Stimulated activated CD8-positive, alpha-beta memory T cell treated with anti-CD3 and anti-CD28 coated beads, Interleukin-7, amount 100 ng/mL, for 24 hours (primary cell): Measurements from ENCODE around the gene SCN8A.
A peak's percentile ranks its signal among the peaks of the same experiment; 100 is the strongest.

Experiments
- DNase-seq: peaks from one replicate; pipeline ENCODE4 v3.0.0-alpha.2; 2020; ENCODE audit warnings: low read depth

Gene SCN8A

DNA sequence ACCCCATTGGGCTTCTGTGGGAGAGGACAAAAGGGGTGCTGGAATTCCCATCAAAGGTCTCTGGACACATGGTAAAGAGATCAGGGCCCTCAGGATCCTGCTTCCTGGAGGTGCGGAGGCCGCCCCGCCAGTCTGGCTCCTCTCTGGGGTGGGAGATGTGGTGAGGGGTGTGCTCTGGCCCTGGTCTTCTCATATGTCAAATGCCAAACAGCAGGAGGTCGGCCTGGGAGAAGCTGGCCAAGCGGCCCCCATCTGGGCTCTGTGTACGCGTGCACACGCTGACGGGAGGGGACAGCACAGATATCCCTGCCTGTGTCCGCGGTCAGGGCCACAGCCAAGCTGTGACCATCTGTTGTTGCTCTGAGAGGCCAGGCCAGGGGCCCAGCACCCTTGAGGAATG is 243.4 kb downstream of the SCN8A start:
- DNase-seq: no peak

DNA sequence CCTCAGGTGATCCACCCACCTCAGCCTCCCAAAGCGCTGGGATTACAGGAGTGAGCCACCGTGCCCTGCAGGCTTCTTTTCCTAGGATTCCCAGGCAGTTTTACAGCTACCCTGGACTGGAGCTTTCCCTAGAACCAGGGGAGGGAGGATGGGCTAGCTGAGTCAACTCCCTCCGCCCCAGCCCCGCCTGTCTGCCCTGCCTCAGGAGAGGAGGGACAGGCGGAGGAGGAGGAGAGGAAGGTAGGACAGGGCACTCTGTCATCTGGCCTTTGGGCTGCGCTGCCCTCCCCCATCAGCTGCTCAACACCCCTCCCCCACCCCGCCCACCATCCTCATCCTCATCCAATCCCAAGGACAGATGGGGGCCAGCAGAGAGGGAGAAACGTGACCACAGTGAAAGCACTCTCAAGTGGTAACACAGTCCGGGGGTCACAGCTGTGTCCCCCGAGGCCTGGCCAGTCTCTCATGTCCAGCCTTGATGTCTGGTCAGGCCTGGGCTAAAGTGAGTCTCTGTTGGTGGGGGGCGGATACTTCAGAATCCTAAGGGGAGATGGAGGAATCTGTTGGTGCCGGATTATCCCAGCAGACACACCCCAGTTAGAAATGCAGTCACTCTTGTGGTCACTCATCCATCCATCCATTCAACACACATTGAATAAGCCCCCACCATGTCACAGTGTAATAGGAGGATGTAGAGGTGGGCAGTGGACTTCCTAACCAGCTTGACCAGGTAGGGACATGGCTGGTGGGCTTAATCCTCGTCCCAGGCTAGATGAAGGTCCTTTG is 245.2 kb downstream of the SCN8A start:
- DNase-seq: no peak

DNA sequence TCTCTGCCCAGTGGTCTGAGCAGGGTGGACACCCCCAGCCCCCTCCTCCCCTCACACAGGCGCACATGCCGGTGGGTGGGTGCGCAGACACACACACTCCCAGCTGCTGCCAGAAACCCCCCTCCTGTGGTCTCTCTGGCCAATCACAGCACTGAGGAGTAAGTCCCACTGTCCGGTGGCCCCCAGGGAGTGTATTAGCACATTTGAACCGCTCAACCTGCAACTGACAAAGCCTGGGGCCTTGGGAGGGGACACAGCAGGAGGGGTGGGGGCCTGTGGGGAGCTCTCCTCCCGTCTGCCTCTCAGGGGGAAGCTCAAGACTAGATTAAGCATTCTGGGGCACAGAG is 245.8 kb downstream of the SCN8A start:
- no peak for DNase-seq

DNA sequence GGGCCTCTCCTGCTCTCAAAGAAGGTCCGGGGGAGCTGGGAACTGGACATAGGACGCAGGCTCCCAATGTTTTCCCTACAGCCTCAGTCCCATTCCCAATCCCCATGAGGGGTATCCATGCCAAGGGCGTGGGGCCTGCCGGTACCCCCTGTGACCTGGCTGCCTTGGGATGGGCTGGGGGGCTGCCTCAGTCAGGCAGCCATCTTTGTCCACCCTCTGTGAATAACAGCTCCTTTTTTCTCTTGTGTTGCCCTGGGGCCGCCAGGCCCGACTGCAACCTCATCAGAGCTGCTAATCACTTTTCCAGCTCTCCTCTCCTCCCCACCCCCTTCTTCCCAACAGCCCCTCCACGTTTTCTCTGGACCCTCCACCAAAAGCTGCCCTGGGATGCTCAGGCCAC is 246.3 kb downstream of the SCN8A start:
- no peak for DNase-seq

DNA sequence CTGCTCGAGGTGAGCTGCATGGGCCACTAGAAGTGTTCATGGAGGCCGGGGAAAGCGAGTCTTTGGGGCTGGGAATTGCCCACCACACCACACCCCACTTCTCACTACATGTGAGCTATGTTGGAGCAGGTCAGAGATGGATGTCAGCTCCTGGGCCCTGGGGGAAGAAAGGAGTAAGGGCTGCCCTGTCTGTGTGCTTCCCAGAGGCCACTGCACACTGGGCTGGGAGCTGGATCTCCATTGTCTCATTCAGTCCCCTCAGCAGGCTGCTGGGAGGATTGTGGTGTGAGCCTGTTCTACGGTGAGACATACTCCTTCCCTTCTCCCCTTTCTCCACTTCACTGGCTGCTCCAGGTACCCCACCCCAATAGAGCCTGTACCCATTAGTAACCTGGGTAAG is 247.0 kb downstream of the SCN8A start:
- no peak for DNase-seq

DNA sequence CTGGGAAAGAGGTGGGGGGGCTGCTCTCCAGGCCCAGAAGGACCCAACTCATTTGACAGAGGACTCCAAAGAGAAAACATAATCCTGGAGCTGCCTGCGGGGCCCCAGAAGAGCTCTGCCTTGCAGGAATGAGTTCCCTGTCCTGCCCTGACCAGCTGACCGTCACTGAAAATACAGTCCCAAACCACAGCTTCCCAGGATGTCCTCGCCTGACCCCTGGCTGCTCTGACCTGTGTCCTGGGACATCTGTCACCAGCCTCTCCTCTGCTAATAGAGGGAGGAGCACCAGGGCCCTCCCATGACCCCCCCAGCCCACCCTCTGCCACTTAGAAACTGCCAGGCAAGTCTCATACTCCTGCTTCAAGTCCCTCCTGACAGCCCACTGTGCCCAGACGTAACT is 247.7 kb downstream of the SCN8A start:
- no peak for DNase-seq

DNA sequence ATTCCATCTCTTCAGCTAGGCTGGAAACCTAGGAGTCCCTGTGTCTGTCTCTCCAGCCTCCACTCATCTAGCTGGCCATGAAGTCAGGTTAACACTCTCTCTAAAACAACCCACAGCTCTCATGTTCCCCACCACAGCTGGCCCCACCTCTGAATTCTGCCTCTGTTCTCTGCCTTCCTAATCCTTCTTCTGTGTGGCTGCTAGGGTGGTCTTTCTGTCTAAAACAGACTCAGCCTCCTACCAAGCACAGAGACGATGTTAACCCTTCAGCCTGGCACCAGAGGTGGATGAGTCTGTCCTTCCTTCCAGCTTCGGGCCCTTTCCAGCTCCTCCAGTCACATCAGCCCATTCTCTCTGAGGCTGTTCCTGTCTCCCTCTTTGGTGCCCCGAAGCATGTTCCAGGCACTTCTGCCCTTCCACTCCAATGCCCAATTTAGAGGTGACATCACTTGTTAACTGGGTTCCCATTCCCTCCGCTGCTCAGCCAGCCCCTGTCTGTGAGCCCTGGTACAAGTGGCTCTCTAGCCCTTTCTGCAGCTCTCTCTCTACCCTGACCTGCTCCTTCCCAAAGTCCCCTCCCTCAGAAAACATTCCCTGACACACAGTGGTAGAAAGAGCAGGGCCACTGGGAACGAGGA is 248.4 kb downstream of the SCN8A start:
- DNase-seq: no peak

DNA sequence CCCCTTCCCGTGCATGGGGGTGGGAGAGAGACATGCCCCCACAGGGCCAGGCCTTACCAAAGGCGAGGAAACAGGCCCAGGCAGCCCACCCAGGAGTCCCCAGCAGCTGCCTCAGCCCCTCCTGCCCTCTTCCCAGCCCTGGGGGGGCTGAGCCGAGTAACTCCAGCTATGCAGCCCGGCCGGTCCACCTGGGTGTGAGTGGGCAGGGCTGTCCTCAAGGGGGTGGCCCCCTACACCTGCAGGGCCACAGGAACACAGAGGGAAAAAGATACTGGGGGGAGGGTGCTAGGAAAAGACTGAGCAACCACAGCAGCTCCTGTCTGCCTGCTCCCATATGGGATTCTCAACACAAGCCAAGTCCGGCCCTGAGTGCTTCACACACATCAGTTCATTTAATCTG is 249.9 kb downstream of the SCN8A start:
- no peak for DNase-seq

DNA sequence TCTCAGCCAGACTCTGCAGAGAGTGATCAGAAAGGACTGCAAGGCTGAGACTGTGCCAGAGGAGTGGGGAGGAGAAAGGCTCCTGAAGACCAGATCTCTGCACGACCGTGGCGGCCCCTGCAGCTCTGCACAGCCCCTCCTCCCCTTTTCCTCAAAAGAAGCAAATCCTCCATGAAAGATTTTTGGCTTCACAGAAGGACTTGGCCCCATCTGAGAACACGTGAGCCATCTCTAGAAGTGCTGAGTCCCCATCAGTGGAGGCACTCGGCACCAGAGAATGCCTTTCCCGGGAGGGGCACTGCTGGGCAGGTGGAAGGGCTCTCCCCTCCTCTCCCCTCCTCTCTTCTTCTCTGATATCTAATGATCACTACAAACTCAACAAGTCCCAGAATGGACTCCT is 250.7 kb downstream of the SCN8A start:
- no peak for DNase-seq

DNA sequence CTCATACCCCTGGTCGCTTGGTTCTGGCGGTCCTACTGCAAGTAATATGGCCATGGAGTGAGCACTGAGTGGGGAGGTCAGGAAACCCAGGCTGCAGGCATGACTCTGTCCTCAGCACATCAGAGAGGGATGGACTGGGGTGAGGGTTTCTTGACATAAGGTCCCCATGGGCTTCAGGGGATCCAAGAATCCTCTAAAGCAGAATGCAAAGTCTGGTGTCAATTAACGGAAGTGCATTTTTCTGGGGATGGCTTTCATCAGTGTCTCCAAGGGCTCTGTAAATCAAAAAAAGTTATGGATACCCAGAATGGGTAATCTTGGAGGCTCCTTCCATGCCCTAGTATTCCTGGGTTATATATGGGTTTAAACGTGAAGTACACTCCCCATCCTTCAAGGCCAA is 253.8 kb downstream of the SCN8A start:
- DNase-seq: no peak

DNA sequence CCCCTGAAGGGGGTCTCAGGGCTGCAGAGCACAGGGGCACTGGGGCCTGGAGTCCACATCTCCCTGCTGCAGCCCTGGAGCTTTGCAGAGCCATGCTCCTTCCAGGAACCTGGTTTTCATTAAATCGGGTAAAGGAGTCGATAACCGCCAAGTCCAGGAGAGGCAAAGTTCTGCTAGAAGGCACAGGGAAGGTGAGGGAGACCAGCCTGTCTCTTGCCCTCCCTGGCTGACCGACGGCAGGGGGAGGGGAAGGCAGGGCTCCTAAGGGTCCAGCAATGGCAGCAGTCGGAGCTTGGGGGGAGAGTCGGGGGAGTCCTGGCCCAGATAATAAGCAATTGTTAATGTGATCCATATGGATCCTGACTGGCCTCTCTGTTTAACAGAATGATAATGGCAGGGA is 254.4 kb downstream of the SCN8A start:
- no peak for DNase-seq

DNA sequence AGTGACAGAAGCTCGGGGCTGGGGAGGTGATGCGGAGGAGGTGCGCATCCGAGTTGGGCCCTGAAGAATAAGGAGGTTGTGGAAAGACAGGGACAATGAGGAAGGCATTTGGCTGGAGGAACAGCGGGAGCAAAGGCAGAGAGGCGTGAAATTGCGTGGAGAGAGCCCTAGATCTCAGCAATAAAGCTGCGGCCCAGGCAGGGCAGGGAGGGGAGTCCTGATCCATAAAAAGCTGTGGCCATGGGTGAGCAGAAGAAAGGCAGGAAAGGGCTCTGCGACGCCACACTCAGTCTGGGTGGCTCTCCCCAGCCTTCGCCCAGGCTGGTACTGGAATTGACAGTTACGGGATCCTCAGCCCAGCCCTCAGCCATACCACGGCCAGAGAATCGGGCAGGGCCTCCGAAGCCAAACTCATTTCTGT is 255.2 kb downstream of the SCN8A start:
- no peak for DNase-seq

DNA sequence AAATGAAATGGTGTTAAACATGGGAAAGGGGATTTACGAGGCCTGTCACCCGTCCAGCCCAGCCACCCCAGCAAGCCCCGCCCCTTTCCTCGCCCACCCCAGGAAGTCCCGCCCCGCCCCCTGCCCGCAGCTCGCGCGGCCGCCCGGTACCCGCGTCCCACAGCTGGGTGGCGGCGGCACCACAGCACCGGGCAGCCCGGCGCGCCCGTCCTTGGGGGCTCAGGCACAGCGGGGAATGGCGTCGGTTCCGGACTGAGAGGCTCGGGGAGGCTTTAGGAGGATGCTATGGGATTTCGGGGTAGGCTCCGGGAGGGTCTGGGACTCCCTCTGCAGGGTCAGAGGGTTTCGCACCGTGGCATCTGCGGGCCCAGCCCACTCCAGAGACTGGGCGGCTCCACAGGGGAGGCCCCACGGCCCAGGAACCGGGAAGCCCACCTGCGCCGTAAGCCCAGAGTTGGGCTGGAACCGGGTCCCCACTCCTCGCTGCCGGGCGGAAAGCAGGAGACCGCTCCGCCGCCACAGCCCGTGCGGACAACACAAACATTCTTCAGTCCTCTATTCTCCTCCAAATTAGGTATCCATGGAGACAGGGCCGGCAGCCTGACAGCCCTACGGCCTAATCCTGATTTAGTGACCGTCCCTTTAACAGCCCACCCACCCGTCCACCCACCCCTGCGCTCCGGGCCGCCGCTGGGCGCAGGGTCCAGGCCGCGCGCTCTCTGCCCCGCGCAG is 256.0 kb downstream of the SCN8A start:
- peak; percentile 24 for DNase-seq

DNA sequence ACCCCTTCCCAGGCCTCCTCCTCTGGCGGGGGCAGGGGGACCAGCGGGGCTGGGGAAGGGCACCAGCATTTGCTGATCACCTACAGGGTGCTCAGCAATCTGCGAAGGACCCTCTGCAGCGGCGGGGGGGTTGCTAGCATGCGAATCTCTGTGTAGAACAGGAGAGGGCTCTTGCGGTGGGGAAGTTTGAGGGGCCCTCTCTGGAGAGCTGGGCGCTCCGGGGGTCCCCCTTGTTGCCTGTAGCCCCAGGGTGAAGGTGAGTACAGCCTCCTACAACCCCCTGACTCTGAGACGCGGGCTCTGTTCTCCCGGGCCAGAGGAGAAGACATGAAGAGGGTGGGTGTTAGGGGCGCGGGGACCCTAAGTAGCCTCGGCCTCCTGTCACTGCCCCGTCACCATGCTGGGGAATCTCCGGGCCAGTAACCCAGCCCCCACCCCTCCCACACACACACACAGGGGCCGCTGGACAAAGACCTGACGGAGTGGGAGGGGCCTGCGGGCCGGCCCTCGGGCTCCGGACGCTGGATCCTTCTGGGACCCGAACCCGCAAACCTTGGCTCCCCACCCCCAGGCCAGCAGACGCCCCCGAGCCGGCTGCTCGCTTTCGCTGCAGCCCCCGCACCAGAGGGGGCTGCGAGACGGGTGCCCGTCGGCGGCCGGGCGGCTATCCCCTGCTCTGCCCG is 256.8 kb downstream of the SCN8A start:
- DNase-seq: no peak

DNA sequence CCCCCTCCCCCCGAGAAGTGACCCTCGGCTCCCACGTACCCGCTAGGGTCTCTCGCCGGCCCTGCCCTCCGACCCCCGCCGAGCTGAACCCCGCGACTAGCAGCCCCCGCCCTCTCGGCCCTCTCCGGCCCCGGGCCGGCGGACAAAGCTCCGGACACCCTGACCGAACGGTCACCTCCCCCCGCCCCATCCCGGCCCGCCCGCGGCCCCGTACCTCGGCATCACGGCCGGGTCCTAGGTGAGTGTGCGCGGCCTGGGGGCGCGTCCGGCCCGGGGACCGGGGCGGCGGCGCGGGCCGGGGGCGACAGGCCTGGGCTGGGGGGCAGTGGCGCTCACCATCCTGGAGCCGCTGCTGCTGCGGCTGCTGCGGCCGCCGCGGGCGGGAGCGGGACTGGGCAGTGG is 257.3 kb downstream of the SCN8A start, which contains the start of gene FIGNL2:
Gene FIGNL2, minus strand, starts transcription at position 393 of the 402 bp plus-strand sequence. CDS start 26,305 bp downstream, outside the sequence.
- DNase-seq: no peak

DNA sequence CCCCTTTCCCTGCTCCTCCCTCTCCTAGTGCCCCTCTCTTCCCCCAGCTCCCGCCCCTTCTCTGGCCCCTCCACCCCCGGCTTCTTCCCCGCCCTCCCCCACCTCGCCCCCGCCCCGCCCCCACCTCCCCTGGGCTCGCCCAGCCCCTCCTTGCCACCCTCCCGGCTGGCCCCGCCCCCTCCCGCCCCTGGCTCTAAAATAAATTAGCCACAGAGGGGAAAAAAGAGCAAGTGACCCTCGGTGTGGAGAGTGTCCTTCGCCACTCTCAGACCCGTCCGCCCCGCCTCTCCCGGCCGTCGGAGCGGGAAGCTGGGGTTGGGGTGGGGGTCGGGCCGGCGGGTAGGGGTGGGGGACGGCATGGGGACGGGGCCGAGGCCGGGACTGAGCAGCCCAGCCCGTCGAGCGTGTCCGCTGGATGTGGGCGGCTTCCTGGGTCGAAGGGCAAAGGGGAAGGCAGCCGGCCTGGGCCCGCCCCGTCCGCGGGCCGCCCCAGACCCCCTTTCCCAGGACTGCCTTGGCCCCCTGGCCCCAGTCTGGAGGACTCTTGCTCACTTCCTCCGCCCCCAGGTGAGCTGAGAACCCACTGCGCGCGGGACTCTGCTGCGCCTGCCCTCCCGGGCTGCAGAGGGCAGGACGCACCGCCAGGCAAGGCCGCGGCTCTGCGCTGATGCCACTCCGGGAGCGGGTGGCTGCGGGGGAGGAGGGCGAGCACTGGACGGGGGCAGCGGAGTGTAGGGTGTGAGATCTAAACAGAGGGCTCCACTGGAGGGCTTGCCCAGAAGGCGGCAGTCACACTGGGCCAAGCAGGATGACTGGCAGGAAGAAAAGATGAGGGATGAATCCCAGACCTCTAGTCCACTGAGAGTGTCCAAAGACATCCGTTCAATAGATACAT is 258.1 kb downstream of the SCN8A start:
- no peak for DNase-seq

DNA sequence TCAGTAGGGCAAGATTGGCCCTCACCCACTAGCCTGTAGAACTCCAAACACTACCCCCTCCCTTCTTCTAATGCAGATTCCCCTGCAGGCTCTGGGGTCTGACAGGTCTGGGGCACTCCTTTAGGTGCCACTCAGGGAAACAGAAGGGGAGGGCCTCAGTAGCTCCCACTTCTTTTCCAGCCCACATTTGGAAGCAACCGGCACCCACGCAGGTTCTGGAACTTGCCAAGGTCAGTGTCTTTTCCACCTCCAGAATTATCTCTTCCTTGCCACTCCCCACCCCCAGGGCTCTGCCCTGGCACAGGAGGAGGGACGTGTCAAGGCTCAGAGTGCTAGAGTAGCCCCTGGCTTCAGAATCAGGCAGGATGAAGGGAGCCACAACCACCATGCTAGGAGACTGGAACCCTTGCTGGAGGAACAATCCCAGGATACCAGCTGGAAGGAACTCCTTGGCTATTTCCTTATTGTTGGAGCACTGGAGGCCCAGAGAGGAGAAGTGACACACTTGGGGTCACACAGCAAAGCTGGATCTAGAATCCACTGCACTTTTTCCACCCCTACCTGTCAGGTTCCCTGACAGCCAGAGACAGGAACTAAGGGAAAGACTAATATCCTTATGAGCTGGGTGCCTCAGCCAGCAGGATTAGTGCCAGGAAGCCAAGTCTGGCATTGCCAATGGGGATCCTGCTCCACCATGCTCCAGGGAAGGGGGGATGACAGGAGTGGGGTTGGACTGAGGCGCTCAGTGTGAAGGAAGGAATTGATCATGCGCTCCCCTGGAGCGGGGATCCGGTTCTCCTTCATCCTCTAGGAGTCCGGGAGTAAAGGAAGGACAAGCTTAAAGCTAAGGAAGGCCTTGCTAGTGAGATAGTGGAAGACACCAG is 259.3 kb downstream of the SCN8A start:
- DNase-seq: no peak

DNA sequence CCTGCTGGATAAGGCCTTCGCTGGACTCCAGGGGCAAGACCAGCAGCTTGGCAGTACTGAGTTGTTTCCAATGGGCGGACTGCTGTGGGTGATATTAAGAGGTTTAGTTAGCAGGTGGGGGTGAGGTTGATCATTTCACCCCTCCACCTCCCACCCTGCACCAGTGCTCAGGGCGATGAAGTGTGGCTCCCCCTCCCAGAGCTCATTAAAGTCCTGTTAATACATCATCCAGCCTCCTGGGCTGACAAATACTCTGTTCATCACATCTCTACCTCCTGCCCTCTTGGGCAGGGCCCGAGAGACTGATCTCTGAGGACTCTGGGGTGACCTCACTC is 259.9 kb downstream of the SCN8A start:
- no peak for DNase-seq

DNA sequence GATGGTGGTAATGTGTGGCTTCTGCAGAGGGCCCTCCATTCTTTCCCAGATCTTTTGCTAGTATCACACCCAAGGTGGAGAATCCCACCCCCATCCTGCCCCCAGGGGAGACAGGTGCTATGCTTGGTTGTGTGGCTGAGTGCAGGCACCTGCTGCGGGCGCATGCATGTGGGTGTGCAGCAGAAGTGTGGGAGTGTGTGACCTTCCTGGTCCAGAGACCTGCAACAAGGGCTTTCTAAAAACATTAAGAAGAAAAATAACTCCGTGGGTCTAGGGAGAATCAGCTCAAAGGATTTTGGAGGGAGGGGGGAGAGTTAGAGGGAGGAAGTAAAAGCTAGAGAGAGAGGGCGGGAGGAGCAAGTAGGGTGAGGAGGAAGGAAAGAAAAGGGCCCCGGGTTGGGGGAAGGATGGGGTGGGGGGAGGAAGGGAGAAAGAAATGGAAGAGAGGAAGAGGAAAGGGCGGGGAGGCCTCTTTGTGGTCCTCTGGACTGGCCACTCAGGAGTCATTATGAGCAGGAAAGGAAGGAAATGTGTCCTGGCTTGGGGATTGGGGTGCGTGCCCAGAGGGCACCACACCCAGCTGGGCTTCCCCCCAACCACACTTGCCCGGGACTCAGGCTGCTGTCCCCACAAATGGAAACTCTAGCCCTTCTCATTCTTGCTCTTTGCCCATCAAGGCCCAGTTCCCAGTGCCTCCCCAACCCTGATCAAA is 260.5 kb downstream of the SCN8A start:
- no peak for DNase-seq
